SJCRH30 (cell line): ENCODE results near the gene ULBP3. TPM values are rescaled to one million over a fixed set of nuclear protein-coding genes. Genes with fewer than 3 reads are reported as not detected.
"Not testable (repeated sequence)": the region's sequence is repeated elsewhere in the genome, so short reads cannot be mapped to it uniquely, and the experiment has no call there.

Source experiments
- DNase-seq, 2 experiments: peaks; one replicate each; pipeline ENCODE4 v3.0.0-alpha.2; 2015 to 2020
- H3K27ac ChIP-seq: fragments of 250-450 bp; sonication (Bioruptor Pico); 2 replicates; pipeline ENCODE4 v1.5.1; 2020; ENCODE audit warnings: mild to moderate bottlenecking, moderate library complexity
- H3K27me3 ChIP-seq: fragments of 250-450 bp; sonication (Bioruptor Pico); 2 replicates; pipeline ENCODE4 v1.5.1; 2020; ENCODE audit warnings: mild to moderate bottlenecking, moderate library complexity
- H3K36me3 ChIP-seq: fragments of 250-450 bp; sonication (Bioruptor Pico); 2 replicates; pipeline ENCODE4 v1.5.1; 2020; ENCODE audit warnings: mild to moderate bottlenecking, moderate library complexity
- H3K4me1 ChIP-seq: fragments of 250-450 bp; sonication (Bioruptor Pico); 2 replicates; pipeline ENCODE4 v1.5.1; 2020; ENCODE audit warnings: mild to moderate bottlenecking, moderate library complexity
- H3K4me3 ChIP-seq: fragments of 250-450 bp; sonication (Bioruptor Pico); 2 replicates; pipeline ENCODE4 v1.5.1; 2020; ENCODE audit warnings: mild to moderate bottlenecking, moderate library complexity
- H3K9me3 ChIP-seq: fragments of 250-450 bp; sonication (Bioruptor Pico); replicated peaks from 2 replicates; pipeline ENCODE4 v1.5.1; 2020; ENCODE audit warnings: mild to moderate bottlenecking, moderate library complexity
- total RNA-seq: library from RNA; depleted of rRNA; stranded (reverse); fragments of >200 nt; shearing (Covaris generic); gene quantifications from 2 replicates; pipeline ENCODE4 v1.2.3, GENCODE V29; 2014

ULBP3 gene
- total RNA-seq, 1 experiment from 2014 or later = 9.8 TPM

DNA sequence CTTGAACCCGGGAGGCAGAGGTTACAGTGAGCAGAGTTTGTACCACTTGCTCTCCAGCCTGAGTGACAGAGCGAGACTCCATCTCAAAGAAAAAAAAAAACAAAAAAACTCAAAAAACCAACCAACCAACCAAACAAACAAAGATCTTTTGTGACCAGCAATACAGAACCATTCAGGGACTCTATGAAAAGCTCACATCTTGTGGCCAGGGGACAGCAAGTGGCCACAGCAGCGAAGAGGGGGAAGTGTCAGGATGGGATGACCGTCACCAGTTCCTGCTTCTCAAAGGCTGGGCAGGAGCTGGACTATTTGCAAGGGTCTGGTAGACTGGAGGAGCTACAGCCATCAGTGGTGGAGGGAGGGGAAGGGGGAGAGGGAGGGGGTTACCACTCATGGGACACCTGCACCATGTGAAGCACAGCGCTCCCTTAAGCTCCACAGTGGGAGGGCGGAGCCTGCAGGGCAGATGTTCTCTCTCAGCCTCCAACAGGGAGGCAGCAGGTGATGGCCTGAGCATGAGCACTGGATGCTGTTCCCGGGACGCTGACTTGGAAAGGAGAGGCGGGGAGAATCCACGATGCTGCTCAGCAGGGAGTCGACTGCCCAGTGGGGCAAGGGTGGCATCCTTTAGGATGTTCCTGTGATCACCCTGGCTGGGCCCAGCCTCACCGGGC, 19.7 kb upstream of the ULBP3 start:
- Histone ChIP-seq H3K4me1 (no peaks in the 10 kb centered on the region), H3K27me3 (peaks cover 8% of the 10 kb centered on the region; the same call in 1 of the 2 replicates), H3K9me3 (no peaks in the 10 kb centered on the region), H3K4me3 (no peak overlapping the region), H3K36me3 (no peaks in the 10 kb centered on the region), H3K27ac (no peak overlapping the region)
- DNase-seq = no peak

DNA sequence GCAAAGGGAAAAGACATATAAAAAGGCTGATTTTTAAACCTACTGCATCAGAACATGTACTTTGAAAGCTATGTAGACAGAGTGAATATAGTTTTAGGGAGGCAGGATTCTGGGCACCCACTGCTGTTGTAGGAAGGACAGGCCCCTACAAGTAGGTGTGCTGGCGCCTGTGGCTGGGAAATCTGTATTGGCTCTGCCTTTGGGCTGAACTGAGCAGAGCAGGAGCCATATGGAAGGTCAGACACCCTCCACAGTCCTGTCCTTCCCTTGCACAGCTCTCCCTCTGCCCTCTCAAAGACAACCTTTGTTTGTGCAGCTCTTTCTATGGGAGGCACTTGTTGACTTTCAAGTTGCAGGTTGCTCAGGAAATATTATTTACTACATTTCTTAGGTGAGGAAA, 18.4 kb upstream of the ULBP3 start:
- Histone ChIP-seq H3K27ac (no peak overlapping the region), H3K36me3 (no peaks in the 10 kb centered on the region), H3K9me3 (no peaks in the 10 kb centered on the region), H3K4me1 (no peaks in the 10 kb centered on the region), H3K27me3 (peaks cover 8% of the 10 kb centered on the region; the same call in 1 of the 2 replicates), H3K4me3 (no peak overlapping the region)
- DNase-seq = no peak

DNA sequence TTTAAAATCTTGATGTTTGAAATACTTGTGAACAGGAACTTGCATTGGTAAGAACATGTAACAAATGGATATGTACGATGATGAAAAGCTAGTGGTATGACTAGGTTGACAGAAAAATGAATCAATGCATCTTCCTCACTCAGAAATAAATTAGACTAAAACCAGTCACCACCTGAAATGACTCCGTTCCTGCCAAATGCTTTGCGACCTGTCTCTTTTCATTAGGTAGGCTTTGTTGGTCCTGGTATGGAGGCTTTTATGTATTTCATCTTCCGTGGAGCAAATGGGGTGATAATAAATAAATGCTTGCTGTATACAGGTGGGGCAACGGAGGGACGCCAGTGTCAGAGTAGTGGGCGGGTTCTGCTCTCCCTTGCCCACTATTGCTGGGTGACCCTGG, 17.1 kb upstream of the ULBP3 start:
- no peaks in the 10 kb centered on the region for H3K4me1 ChIP-seq
- no peak overlapping the region for H3K27ac ChIP-seq
- no peak overlapping the region for H3K4me3 ChIP-seq
- no peak for DNase-seq
- H3K36me3 ChIP-seq = no peaks in the 10 kb centered on the region
- peaks cover 4% of the 10 kb centered on the region; the same call in 1 of the 2 replicates for H3K27me3 ChIP-seq
- no peaks in the 10 kb centered on the region for H3K9me3 ChIP-seq

DNA sequence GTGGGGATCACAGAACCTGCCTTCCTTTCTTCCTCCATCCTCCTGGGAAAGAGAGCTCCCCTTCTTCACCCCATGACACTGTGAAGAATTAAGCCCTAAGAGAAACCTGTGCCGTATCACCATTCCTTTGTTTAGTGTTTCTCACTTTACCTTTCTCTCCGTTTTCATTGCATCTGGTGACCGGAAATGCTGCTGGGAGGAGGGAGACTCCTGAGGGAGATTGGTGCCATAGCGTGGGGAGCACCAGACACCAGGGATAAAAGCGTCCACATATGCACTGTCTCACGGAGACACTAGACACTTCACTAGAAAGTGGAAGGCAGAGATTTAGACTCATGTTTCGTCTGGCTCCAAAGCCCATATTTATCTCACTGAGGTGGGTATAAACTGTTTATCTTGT, 15.5 kb upstream of the ULBP3 start:
- Histone ChIP-seq H3K36me3 (no peaks in the 10 kb centered on the region), H3K27ac (no peak overlapping the region), H3K27me3 (peaks cover 2% of the 10 kb centered on the region; the same call in 1 of the 2 replicates), H3K9me3 (no peaks in the 10 kb centered on the region), H3K4me1 (no peaks in the 10 kb centered on the region), H3K4me3 (no peak overlapping the region)
- no peak for DNase-seq

DNA sequence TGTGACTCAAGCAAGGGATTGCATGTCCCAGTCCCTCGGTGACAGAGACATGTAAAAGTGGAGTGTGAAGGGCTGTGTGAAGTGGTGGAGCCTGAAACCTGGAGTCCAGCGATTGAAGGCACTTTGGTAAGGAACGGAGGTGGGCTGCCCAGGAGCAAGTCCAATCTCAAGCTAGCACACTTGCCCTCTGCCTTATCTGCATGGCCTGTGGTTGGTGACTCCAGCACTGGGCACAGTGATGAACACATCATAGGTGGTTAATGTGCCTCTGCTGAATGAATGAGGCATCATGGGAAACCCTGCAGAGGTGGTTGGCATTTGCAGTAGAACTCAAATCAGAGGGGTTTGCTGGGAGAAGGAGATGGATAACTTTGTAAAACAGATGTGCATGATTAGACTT, 14.9 kb upstream of the ULBP3 start:
- H3K27me3 ChIP-seq = no peaks in the 10 kb centered on the region; the same call in 1 of the 2 replicates
- H3K4me1 ChIP-seq = no peaks in the 10 kb centered on the region
- no peak overlapping the region for H3K27ac ChIP-seq
- no peak overlapping the region for H3K4me3 ChIP-seq
- H3K36me3 ChIP-seq = no peaks in the 10 kb centered on the region
- H3K9me3 ChIP-seq = no peaks in the 10 kb centered on the region
- DNase-seq = no peak

DNA sequence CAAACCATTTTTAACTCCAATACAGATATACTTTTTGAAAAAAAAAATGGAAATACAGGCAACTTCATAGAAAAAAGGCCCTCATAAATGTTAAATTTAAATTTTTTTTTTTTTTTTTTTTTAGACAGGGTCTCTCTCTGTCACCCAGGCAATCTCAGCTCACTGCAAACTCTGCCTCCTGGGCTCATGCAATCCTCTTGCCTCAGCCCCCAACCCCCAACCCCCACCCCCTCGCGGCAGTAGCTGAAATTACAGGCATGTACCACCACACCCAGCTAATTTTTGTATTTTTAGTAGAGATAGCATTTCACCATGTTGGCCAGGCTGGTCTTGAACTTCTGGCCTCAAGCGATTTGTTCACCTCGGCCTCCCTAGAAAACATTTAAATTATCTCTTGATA, 12.8 kb upstream of the ULBP3 start:
- H3K9me3 ChIP-seq = no peaks in the 10 kb centered on the region
- H3K4me1 ChIP-seq = no peaks in the 10 kb centered on the region
- no peak overlapping the region for H3K4me3 ChIP-seq
- no peak overlapping the region for H3K27ac ChIP-seq
- H3K27me3 ChIP-seq = no peaks in the 10 kb centered on the region; the same call in none of the 2 replicates
- H3K36me3 ChIP-seq = no peaks in the 10 kb centered on the region
- DNase-seq = no peak

DNA sequence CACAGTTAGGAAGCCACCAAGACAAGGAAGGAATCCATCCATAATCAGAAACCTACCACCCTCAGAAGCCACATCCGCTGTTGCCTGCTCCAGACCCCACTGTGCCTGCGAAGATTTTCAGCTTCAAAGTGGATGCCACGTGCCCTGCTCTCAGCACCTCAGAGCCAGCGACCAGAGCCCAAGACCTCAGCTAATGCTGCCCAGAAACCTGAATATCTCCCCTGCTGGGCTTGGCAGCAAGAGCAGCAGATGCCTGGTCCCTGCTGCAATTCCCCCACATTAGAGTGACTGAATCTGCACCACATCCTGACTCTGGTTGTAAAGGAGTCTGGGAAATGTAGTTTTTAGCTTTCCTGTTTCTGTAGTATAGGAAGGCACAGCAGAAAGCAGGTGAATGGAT, 10.7 kb upstream of the ULBP3 start:
- DNase-seq = peak in 1 of 2 experiments; percentile 32
- H3K27ac ChIP-seq = no peak overlapping the region
- no peaks in the 10 kb centered on the region for H3K36me3 ChIP-seq
- H3K4me3 ChIP-seq = no peak overlapping the region
- no peaks in the 10 kb centered on the region for H3K9me3 ChIP-seq
- no peaks in the 10 kb centered on the region for H3K4me1 ChIP-seq
- H3K27me3 ChIP-seq = peaks cover 7% of the 10 kb centered on the region

DNA sequence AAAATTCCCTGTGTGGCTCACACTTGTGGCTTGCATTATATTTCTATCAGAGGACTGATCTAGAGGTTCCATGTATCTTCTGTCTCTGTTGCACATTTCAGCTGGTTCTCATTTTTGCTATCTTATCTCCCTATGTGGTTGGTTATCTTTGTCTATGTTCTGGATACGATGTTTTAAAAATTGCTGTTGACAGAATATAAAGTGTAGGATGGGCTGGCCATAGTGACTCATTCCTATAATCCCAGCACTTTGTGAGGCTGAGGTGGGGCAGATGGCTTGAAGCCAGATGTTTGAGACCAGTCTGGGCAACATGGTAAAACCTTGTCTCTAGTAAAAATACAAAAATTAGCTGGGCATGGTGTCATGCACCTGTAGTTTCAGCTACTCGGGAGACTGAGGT, 9.9 kb upstream of the ULBP3 start:
- no peaks in the 10 kb centered on the region for H3K9me3 ChIP-seq
- DNase-seq = no peak
- H3K4me1 ChIP-seq = no peaks in the 10 kb centered on the region
- no peak overlapping the region for H3K27ac ChIP-seq
- H3K27me3 ChIP-seq = peaks cover 7% of the 10 kb centered on the region
- H3K4me3 ChIP-seq = no peak overlapping the region
- H3K36me3 ChIP-seq = no peaks in the 10 kb centered on the region

DNA sequence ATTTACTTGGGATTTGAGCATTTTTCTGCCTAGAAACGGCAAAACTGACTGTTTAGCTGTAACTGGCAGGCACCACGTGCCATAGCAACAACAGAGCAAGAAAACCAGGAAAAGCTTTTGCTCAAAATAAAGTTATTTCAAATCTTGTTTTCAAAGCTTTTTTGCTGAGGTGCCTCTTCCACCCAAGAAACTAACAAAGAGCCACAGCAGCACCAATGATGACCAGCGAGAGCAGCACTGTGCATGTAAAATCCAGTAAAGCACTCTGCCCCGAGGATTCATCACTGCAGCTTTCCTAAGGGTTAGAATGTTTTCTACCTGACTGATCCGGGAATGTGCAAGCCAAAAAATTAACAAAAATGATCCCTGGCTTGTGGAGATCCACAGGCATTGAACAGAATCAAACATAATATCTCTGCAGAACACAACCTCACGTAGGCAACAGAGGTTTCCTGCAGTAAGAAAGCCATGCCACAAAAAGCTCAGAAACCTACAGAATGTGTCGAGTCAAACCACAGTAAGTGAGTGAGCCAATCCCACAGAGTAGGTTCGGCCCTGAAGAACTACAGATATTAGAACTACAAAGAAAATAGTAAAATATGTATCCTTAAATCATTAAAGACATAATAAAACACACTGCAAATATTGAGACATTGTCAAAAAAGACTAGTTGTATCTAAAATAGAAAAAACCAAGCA, 7.4 kb upstream of the ULBP3 start:
- no peak overlapping the region for H3K27ac ChIP-seq
- 0 out of 2 replicates have a peak, but pooled peaks cover 5% of the 10 kb centered on the region for H3K4me1 ChIP-seq
- no peaks in the 10 kb centered on the region for H3K9me3 ChIP-seq
- DNase-seq = no peak
- no peak overlapping the region for H3K4me3 ChIP-seq
- H3K36me3 ChIP-seq = no peaks in the 10 kb centered on the region
- H3K27me3 ChIP-seq = peaks cover 7% of the 10 kb centered on the region

DNA sequence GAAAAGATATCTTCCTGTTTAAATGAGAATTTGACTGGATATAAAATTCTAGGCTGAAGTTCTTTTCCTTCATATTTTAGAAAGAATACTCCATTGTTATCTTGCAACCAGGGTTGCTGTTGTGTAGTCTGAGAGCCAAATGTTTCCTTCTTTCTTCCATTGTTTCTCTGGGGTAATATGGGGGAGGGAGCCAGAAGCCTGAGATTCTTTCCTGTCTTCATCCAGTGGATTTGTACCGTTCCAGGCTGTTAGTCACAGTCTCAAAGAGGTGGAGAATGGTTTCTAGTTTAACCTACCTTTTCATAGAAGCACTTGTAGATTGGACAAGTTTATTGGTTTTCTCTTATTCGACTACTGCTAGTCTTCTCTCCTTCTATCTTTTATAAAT, 6.1 kb upstream of the ULBP3 start:
- no peaks in the 10 kb centered on the region for H3K9me3 ChIP-seq
- H3K4me1 ChIP-seq = 0 out of 2 replicates have a peak, but pooled peaks cover 6% of the 10 kb centered on the region
- DNase-seq = no peak
- H3K27ac ChIP-seq = no peak overlapping the region
- peaks cover 7% of the 10 kb centered on the region for H3K27me3 ChIP-seq
- no peak overlapping the region for H3K4me3 ChIP-seq
- H3K36me3 ChIP-seq = no peaks in the 10 kb centered on the region

DNA sequence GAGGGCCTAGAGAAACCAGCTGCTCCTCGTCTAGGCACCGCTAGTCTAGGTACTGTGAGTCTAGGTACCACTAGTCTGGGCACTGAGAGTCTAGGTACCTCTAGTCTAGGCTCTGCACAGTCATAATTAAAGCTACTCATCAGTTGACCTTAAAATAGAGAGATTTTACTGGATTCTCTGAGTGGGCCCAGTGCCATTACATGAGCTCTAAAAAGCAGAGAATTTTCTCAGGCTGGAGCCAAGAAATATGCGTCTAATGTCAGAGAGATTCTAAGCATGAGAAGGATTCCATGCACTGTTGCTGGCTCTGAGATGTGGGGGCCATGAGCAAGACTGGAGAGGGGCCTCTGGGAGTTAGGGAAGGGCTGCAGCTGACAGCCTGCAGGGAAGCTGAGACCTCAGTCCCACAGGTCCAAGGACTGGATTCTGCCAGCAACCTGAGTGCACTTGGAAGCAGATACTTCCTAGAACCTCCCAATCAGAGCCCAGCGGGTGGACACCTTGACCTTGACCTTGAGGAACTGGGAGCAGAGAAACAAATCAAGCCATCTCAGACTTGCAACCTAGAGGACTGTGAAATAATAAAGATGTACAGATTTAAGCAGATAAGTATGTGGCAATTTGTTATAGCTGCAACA, 5.6 kb upstream of the ULBP3 start:
- H3K27ac ChIP-seq, DNase-seq, H3K4me1 ChIP-seq, H3K36me3 ChIP-seq, H3K4me3 ChIP-seq, H3K27me3 ChIP-seq, H3K9me3 ChIP-seq: not testable (repeated sequence)

DNA sequence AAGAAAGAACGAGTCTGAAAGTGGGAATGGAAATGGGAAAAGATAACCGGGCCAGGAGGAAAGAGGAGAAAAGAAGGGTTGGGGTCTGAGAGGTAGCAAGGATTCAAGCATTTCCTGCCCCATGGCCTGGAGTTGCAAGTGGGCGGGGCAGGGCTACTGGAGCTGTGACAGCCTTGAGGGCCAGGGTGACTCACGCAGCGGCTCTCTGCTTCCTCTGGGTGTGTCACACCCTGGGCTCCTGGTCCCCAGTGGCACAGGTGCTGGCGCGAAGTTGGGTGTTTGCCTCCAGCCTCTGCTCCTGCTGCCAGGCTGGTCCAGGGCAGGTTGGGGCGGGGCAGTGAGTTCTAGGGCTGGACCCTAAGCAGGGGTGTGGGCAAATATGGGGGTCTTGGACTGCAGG, 3.3 kb upstream of the ULBP3 start:
- Histone ChIP-seq H3K36me3 (no peaks in the 10 kb centered on the region), H3K9me3 (no peaks in the 10 kb centered on the region), H3K4me1 (0 out of 2 replicates have a peak, but pooled peaks cover 6% of the 10 kb centered on the region), H3K4me3 (no peak overlapping the region), H3K27ac (no peak overlapping the region), H3K27me3 (peaks cover 7% of the 10 kb centered on the region)
- DNase-seq = peak; percentile 63 to 67

DNA sequence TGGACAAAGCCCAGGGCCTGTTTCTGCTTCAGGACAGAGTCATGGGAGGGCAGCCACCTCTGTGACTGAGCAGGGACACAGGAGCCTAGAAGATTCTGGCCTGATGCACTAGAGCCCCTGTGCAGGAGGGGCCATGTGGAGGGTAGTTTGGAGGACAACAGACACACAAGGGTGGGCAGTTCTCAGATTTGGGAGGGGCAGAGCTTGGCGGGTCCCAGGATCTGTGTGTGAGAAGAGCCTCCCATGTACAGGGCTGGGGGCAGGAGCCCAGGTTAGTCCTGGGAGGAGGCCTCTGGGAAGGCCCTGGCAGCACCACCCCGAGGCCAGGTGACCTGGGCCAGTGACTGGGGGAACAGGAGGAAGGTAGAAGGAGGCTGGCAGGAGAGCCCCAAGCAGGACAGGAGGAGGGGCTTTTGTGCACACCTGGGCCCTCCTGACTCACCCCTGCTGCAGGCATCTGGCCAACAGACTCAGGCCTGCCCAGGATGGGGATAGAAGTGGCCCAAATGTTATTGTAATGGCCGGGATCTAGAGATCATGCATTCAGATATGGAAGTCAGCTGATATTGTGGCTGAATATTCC, 1.4 kb upstream of the ULBP3 start:
- H3K9me3 ChIP-seq = no peaks in the 10 kb centered on the region
- H3K4me3 ChIP-seq = no peak overlapping the region
- 0 out of 2 replicates have a peak, but pooled peaks cover 6% of the 10 kb centered on the region for H3K4me1 ChIP-seq
- peaks cover 2% of the 10 kb centered on the region; the same call in 1 of the 2 replicates for H3K27me3 ChIP-seq
- H3K27ac ChIP-seq = no peak overlapping the region
- DNase-seq = no peak
- no peaks in the 10 kb centered on the region for H3K36me3 ChIP-seq

DNA sequence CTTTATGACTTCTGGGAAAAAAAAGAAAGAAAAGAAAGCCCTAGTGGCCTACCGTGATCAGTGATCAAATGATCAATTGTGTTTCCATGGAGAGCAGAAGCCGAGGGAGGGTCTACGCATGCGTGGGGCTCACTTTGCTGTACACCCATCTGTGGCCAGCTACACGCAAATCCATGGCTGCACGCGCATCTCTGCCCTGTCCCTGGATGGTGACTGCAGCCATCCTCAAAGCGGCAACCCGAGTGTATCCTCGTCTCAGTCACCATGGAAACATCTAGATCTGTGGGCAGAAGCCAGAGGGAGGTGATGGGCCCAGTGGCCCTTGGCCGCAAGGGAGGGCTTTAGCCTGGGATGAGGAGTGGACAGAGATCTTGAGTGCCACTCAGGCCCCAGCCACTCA, 785 bp upstream of the ULBP3 start:
- DNase-seq = no peak
- H3K4me1 ChIP-seq = 0 out of 2 replicates have a peak, but pooled peaks cover 6% of the 10 kb centered on the region
- peak overlapping the region; percentile 65 for H3K4me3 ChIP-seq
- H3K27me3 ChIP-seq = no peaks in the 10 kb centered on the region
- no peaks in the 10 kb centered on the region for H3K9me3 ChIP-seq
- no peak overlapping the region for H3K27ac ChIP-seq
- H3K36me3 ChIP-seq = no peaks in the 10 kb centered on the region

DNA sequence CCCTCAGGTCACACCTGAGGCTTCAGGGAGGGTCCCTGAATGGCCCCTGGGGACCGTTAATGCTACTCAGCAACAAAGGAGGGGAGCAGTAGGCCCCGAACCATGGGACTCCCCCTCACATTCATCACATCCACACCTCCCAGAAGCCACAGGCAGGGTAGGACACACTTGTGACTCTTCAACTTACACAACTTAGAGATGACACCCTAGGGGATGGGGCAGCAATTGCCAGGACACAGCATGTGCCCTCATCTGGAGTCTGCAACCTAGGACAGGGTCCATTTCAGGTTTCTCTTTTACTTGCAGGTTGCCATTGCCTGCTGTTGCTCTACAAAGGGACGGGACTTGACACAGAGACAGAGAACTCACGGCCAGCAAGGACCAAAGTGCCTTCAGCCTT, 770 bp downstream of the ULBP3 start:
- Histone ChIP-seq H3K36me3 (0 out of 2 replicates have a peak, but pooled peaks cover 2% of the 10 kb centered on the region), H3K9me3 (no peaks in the 10 kb centered on the region), H3K4me3 (peak overlapping the region; percentile 65), H3K27ac (no peak overlapping the region; the same call in 1 of the 2 replicates), H3K27me3 (no peaks in the 10 kb centered on the region), H3K4me1 (0 out of 2 replicates have a peak, but pooled peaks cover 6% of the 10 kb centered on the region)
- no peak for DNase-seq
